Nucleus accumbens (tissue), 56 donors: ENCODE data around the gene C2CD5.
"Not testable (repeated sequence)": the region's sequence is repeated elsewhere in the genome, so short reads cannot be mapped to it uniquely, and the experiment has no call there.

Experiments
- DNase-seq, 56 donors: peaks; one replicate each; lab custom pipeline; 2025; lab: John Stamatoyannopoulos, UW

Gene C2CD5

DNA sequence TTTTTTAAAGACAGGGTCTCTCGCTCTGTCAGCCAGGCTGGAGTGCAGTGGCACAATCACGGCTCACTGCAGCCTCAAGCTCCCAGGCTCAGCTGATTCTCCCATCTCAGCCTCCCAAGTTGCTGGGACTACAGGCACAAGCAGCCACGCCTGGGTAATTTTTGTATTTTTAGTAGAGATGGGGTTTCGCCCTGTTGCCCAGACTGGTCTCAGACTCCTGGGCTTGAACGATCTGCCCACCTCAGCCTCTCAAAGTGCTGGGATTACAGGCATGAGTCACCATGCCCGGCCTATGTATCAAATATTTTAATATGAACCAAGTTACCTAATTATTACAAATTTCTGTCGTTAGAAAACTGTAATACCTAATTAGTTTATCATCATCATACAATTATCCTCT lies 63.5 kb downstream of the C2CD5 start:
- DNase-seq = not testable (repeated sequence)

DNA sequence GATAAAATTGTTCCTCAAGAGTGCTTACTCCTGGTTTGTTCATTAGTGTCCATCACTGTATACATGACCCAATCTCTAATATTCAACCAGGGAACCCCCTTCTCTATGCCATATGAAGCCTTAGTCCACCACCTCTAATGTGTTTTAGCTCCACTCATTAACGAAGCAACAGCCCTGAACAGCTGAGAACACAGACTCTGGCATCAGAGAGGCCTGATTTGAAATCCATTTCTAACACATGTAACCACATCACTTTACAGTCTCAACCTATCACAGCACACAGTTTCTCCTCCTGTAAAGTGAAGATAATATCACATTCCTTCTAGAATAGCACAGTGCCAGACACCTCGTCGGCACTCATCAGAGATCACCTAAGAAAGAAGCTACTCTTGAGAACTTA lies 64.3 kb downstream of the C2CD5 start:
- DNase-seq = no peak

DNA sequence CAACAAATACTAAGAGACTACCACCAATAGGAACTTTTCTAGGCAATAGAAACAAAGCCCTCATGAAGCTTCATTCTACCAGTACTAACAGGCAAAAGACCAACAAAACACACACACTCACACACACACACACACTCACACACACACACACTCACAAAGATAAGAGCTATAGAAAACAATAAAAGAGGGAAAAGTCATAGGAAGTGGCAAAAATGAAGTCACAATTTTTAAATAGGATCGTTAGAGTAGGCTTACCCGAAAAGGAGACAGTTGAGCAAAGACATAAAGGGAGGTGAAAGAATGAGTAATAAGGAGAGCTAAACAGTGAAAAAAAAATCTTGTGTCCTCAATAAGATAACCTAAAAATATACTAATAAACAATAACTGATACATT lies 66.5 kb downstream of the C2CD5 start:
- DNase-seq = no peak

DNA sequence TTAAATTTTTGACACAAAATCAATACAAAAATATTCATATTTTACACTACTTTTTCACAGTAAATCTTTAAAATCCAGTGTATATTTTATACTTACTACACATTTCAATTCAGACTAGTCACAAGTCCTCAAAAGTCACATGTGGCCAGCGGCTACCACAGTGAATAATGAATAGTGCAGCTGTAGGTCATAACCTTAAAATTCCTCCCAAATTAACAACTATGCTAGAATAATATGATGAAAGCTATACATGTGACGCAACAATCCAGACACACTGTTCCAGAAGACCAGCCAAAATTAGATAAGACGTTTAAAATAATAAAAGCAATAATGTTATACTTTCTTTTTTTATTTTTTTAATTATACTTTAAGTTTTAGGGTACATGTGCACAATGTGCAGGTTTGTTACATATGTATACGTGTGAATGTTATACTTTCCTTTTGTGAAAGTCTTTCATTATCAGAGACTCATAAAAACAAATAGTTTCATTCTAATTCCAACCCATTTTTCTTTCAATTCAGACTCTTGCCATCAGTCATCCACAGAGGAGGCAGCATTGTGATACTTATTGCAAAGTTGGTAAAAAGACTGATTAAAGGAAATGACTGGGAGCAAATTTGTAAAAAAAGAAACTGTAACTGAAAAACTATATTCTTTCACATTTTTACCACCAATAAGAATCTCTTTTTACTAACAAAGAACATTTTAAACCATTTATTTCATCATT lies 67.0 kb downstream of the C2CD5 start:
- DNase-seq = no peak

DNA sequence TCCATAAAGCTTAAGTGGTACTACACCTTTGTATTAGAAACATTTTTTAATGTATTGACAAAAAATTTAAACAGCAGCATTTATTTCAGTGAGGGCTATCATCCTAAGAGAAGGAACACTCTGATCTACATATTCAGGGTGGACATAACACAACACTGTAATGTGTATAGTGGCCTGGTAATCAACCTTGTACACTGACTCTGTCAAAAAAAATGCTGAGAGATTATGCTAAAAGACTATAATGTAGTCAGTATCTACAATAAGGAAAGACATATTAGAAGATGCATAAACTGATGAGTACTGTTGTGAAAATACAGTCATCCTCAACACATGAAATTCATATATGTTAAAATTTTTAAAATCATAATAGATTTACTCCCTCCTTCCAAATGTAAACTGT lies 68.2 kb downstream of the C2CD5 start:
- DNase-seq = no peak

DNA sequence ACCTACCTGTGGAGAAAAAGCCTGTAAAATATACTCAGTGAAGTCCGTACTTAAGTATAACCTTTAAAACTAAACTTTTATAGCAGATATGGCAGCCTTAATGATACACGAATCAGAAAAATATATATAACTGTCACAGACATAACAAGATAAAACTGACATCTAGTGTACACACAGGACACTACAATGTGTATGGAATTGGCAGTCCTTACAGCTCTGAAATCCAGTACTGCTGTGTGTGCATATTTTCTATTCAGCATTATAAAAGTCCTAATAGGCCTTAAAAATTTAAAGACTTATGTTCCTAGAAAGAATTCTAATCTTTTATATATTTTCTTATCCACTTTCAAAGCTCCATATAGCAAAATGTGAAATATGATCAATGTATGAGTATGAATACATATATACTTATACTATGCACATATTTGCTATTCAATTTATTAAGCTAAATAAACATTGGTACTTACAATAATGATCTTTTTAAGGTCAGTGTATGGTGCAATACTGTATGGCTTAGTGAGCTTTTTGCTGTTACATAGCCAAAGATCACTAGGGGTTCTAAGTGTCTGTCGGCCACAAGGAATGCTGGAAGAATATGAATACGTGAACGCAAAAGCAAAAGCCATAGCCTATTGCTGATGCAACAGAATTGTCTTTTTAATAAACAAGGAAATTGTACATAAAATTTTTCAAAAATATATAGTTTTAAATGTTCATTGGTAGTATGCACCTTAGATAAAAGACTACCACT lies 69.2 kb downstream of the C2CD5 start:
- DNase-seq = no peak

DNA sequence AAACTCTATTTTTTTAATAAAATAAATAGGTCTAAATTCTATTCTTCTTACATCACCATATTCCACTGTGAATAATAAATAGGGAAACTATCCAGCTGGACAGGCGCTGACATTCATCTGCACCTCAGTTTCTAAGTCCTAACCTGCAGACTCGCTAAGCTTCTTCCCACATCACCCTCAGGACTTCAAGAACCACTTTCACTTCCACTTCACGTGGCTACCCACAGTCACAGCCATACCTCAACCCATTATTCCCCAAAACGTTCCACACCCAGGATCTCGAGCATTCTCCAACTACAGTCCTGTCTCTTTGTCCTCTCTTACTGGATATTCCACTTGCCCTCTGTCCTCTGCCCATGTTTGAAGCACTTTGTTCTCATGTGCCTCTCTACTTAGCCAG lies 71.1 kb downstream of the C2CD5 start:
- no peak for DNase-seq

DNA sequence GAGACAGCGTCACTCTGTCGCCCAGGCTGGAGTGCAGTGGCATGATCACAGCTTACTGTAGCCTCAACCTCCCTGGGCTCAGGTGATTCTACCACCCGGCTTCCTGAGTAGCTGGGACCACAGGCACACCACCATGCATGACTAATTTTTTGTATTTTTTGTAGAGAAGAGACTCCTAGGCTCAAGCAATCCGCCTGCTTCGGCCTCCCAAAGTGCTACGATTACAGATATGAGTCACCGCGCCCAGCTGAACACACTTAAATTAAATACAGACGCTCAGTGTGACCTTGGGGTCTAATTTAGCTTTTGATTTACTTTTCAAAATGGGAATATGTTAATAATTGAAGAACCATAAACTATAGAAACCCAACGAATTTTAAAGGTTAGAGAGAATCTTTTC lies 77.2 kb downstream of the C2CD5 start:
- DNase-seq = no peak

DNA sequence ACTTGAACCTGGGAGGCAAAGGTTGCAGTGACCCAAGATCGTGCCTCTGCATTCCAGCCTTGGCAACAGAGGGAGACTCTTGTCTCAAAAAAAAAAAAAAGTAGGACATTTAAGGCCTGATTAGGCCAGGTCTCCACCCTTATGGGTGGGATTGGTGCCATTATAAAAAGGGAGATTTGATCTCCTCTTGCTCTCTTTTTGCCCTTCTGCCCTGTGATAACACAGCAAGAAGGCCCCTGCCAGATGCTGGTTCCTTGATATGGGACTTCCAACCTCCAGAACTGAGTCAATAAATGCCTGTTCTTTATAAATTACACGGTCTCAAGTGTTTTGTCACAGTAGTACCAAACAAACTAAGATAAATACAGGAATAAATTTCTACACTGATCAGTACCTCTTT lies 81.0 kb downstream of the C2CD5 start:
- no peak for DNase-seq

DNA sequence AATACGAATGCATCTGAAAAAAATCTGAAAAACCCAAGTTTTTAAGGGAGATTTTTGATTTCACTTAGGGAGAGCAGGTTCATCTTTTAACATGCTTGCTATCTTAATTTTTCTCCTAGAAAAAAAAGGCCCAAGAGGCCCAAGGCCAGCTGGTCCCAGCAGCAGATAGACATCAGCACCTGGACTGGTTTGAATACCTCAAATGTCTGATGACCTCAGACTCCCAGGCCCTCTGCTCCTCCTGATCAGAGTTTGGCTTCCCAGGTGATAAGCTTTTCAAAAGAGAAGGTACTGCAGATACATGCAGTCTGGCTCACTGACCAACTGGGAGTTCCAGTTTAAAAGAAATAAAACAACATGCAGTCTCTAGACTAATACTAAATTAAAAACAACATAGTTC lies 82.6 kb downstream of the C2CD5 start:
- DNase-seq = no peak

DNA sequence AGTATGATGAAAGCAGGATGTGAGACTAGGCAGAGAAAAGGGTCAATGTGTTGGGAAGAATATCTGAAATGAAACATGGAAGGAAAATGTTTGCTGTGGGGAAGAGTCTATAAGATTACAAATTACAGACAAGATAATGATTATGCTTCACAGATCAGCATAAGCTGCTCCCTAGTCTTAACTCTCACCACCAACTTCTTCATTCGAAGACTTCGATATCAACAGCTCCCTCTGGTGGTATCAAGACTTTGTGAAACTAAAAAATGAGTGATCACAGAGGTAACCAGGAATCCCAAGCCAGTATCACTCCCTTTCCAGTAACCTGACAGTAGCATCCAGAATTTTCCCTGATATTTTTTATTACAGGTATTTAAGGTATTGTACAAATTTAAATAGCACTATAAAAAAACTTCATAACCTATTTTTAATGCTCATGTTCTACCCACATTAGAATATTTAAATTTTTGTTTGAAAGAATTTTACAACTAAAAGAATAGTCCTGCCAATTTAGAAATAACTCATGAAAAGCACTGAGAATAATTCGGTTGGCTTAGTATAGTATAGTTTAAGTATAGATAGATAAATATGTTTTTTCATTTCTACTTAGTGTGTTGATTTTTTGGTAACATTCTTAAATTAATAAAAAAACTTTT lies 84.4 kb downstream of the C2CD5 start:
- DNase-seq = no peak

DNA sequence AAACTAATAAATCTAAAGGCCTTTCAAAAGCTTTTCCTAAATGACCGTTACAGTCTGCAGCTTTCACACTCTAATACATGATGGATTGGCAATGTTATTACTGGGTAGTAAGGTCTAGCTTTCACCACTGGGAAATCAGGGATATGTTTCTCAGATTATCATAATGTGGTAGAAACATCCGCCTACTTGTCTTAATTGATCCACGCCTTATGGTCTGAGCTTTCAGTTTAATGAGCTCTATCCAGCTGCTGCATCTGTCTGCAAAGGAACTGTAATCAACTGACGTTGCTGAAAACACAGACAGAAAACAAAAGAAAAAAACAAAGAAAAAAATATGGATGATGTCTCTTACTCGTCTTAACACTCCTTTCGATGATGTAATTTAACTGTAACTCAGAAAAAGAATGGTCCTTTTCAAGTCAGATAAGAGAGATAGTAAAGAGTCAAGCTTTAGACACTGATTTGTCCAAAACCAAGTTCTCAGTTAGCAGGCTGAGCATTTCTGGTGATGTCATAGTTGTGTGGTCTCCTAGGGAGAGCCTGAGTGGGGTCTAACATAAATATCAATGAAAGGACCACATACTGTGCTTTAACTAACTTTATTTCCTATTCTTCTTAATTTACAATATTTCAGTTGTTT lies 85.9 kb downstream of the C2CD5 start:
- no peak for DNase-seq

DNA sequence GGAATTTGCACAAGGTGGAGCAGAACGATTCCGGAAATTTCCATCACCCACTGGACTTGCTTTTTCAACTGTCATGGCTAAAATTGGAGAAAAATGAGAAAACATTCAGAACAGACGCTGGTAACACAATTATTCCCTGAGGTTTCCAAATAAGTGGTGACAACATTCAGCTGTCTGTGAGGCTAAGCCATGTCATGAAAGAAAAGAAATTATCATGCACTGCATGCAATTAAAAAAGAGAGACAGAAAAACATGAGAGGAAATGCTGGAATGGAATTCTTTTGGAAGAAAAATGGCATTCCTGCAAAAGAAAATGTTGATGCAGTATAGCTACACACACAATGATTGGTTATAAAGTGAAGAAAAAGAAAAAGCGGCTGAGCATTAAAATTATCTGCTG lies 87.3 kb downstream of the C2CD5 start:
- no peak for DNase-seq

DNA sequence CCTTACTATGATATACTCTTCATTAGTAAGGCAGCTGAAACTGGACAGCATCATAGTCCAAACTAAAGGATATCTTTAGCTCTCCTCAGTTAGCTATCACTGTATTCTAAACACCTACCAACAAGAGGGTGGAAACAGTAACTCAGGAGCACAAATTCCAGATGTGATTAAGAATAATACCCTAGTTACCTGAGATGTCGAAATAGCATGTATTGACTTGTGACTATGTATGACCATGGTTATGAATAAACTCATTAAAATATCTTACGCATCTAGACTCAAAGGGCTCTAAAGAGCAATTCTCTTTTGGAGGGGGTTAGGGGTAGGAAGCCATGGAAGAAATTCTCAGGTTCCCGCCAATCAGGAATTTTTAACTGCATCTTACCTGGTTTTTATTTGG lies 90.8 kb downstream of the C2CD5 start:
- no peak for DNase-seq

DNA sequence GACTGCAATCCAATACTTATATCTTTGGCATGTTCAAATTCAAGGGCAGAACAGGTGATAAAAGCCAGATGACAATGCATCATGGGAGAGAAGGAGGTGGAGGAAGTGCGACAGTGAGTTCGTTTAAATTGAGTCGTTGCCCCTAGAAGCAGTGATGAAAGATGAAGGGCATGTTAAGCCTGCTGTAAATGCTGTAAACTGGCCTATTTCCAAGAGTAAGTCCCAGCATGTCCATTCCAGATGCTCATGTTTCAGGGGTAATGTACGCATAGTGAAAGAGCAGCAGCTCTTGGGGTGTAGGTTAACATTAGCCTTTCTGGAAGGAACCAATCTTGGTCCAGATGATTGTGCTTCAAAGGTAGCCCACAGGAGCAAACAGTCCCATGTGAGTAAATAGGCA lies 97.1 kb downstream of the C2CD5 start:
- no peak for DNase-seq

DNA sequence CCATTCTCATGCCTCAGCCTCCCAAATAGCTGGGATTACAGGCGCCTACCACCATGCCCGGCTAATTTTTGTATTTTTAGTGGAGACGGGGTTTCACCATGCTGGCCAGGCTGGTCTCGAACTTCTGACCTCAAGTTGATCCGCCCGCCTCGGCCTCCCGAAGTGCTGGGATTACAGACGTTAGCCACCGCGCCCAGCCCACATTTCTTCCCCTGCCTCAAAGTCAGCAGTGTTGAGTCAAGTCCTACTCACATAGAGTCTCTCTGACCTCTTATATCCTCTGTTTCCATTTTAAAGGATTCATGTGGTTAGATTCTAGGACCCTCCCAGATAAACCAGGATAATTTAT lies 100.1 kb downstream of the C2CD5 start:
- not testable (repeated sequence) for DNase-seq

DNA sequence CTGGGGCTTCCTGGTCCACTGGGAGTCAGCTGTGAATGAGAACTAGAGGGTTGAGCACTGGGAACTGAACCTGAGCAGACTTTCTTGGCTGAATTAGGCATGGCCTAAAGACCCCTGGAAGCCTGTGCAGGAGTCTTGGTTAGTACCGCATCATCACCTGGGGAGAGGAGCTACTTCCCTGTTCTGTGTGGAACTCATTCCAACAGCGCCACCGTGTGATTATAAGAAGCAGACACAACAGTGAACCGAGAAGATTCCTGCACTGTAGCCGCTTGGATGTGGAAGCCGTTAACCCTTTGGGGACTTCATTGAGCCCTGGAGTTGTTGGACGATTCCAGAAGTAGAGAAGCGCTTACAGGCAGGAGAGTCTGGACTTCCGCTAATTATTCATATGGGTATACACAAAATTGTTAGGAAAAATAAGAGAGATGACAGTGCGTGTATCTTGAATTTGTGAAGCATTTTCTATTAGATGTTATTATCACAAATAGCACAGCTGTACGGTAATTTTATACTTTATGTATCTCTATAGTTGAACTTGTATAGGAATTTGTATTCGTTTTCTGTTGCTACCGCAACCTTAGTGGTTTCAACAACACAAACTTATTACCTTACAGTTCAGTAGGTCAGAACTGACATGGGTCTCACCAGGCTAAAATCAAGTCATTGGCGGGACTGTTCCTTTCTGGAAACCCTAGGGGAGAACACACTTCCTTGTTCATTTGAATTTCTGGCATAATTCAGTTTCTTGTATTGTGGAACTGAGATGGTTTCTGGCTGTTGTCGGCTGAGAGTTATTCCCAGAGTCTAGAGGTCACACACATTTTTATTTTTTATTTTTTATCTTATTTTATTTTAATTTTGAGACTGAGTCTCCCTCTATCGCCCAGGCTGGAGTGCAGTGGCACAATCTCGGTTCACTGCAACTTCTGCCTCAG lies 100.7 kb downstream of the C2CD5 start:
- peak in 43 of 56 donors; percentile 3 to 69 (median 28) for DNase-seq

DNA sequence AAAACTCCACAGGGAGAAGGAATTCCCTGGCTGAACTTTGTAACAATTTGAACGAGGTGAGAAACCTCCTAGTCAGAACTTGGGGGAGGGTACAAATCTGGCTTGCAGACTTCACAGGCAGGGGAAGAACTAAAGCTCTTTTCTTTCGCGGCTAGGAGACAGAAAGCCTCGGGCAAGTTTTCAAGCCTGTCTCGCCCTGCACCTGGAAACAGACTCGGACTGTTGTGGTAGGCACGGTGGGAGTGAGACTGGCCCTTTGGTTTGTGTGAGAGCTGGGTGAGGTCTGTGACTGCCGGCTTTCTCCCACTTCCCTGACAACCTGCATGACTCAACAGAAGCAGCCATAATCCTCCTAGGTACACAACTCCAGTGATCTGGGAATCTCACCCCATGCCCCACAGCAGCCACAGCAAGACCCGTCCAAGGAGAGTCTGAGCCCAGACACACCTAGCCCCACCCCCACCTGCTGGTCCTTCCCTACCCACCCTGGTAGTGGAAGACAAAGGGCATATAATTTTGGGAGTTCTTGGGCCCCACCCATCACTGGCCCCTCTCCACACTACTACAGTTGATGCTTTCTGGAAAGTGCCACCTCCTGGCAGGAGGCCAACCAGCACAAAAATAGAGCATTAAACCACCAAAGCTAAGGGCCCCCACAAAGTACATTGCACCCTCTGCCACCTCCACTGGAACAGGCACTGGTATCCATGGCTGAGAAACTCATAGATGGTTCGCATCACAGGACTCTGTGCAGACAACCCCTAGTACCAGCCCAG lies 107.1 kb downstream of the C2CD5 start:
- DNase-seq = no peak

DNA sequence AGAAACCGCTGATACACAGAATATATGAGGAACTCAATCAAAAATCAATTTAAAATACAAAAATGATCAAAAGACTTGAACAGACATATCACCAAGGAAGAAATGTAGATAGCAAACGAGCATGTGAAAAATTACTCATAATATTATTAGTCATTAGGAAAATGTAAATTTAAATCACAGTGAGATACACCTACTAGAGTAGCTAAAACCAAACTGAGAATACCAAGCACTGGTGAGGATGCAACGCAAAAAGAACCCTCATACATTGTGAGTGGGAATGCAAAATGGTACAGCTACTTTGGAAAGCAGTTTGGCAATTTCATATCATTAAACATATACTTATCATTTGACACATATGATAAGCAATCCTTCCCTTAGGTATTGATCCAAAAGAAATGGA lies 108.8 kb downstream of the C2CD5 start:
- DNase-seq = no peak
